Fibroblast of the aortic adventitia (primary cell): ENCODE results near the gene TPK1. TPM values are rescaled to one million over a fixed set of nuclear protein-coding genes. Genes with fewer than 3 reads are reported as not detected.
"Not testable (repeated sequence)": the region's sequence is repeated elsewhere in the genome, so short reads cannot be mapped to it uniquely, and the experiment has no call there.

Source experiments
- DNase-seq: peaks from one replicate; pipeline ENCODE4 v3.0.0-alpha.2; 2010; ENCODE audit warnings: low read depth
- H3K4me3 ChIP-seq: 2 replicates; pipeline ENCODE4 v1.5.1; 2011; ENCODE audit warnings: low read depth, mild to moderate bottlenecking, control low read depth, low read length, moderate library complexity
- total RNA-seq: library from RNA; depleted of rRNA; stranded (reverse); fragments of >200 nt; gene quantifications from 2 replicates; pipeline ENCODE4 v1.2.3, GENCODE V29; 2012; ENCODE audit warnings: low replicate concordance
- TF ChIP-seq, protein P1 (sequence below): IDR thresholded peaks from 2 replicates; pipeline ENCODE4 v1.5.1; 2011; ENCODE audit warnings: mild to moderate bottlenecking, low read length, control low read depth, inconsistent platforms; ENCODE audit not compliant: insufficient read depth

The TPK1 gene
- total RNA-seq, 1 donor: 7.6 TPM

DNA sequence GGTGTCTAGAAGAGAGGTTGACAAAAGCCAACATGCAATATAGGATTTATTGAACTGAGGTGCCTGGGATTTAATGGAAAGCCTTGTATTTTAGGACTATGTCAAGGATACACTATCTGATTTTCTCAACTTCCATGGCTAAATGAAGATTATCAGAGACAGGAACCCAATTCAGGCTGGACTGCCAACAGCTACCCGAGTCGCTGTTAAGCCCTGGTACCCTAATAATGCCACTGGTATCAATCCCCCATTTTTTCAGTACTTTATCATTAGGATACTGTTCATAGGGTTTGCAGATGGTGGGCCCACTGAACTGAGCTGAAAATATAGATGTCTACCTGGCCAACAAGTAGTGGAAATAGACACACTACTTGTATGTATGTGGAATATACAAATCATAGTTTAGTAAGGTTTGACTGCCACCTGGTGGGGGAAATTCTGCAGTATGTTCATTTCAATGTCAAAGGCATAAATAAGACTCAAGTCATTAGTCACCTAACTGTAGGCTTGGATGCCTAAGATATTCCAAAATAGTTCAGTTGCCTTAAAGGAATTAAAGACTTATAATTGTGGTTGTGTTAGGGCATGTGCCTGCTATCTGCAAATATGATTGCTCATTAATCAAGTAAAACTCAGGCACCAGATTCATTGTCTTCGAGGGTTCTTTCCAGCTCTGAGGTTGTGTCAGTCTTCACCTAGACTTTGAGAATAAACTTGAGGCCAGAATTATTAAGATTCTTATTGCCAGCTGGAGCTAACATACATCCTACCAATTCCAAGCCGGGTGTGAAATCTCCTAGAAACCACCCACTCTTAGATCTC, 398.3 kb downstream of the TPK1 start:
- no peak overlapping the region for H3K4me3 ChIP-seq
- TF ChIP-seq, protein P1, sequence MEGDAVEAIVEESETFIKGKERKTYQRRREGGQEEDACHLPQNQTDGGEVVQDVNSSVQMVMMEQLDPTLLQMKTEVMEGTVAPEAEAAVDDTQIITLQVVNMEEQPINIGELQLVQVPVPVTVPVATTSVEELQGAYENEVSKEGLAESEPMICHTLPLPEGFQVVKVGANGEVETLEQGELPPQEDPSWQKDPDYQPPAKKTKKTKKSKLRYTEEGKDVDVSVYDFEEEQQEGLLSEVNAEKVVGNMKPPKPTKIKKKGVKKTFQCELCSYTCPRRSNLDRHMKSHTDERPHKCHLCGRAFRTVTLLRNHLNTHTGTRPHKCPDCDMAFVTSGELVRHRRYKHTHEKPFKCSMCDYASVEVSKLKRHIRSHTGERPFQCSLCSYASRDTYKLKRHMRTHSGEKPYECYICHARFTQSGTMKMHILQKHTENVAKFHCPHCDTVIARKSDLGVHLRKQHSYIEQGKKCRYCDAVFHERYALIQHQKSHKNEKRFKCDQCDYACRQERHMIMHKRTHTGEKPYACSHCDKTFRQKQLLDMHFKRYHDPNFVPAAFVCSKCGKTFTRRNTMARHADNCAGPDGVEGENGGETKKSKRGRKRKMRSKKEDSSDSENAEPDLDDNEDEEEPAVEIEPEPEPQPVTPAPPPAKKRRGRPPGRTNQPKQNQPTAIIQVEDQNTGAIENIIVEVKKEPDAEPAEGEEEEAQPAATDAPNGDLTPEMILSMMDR: peak; percentile 45
- DNase-seq: peak; percentile 73

DNA sequence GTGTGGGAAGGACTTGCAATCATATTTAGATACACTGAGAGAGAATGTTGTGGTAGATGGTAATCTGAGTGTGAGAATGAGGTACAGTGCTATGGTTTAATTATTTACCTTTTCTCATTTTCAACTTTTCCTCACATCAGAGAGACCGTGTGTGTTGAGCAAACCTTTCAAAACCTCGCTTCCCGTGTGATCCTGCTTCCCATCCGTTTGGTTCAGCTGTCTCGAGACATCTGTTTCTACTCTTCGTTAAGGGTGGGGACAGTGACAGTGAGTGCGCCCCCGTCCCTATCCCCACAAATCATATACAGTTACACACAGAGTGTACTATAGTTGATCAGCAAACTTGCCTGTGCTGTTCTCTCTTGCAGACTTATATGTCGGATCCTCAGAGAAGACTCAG, 399.4 kb downstream of the TPK1 start:
- no peak overlapping the region for H3K4me3 ChIP-seq
- TF ChIP-seq, protein P1: no peak
- DNase-seq: no peak

DNA sequence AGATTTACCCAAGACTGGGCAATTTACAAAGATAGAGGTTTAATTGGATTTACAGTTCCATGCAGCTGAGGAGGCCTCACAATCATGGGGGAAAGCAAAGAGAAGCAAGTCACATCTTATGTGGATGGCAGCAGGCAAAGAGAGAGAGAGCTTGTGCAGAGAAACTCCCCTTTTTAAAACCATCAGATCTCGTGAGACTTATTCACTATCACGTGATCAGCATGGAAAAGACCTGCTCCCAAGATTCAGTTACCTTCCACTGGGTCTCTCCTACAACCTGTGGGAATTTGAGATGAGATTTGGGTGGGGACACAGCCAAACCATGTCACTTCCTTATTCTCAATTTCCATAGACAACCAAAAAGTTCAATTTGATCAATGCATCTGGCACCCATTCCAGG, 407.4 kb downstream of the TPK1 start:
- DNase-seq: no peak
- TF ChIP-seq, protein P1: no peak
- H3K4me3 ChIP-seq: no peak overlapping the region

DNA sequence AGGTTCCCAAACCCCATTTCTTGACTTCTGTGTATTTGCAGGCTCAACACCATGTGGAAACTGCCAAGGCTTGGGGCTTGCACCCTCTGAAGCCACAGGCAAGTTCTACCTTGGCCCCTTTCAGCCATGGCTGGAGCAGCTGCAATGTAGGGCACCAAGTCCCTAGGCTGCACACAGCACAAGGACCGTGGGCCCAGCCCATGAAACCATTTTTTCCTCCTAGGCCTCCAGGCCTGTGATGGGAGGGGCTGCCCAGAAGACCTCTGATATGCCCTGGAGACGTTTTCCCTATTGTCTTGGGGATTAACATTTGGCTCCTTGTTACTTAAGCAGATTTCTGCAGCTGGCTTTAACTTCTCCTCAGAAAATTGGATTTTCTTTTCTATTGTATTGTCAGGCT, 408.3 kb downstream of the TPK1 start:
- not testable (repeated sequence) for H3K4me3 ChIP-seq, DNase-seq

DNA sequence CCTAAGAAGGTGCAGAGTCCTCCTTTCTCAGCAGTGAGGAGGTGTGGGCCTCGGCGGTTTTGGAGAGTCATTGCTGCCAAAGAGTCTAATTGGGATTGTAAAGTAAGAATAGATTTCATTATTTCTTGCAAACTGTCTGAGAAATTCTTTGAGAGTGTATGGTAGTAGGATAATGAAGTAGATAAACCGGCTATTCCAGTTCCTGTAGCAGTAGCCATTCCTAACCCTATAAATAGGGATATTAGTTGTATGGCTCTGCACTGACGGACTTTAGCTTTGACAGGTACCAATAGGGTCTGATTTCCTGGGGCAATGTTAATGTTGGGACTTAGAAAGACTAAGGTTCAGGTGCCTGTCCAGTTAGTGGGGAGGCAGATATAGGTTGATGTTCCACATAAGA, 416.9 kb downstream of the TPK1 start:
- DNase-seq, H3K4me3 ChIP-seq: not testable (repeated sequence)

DNA sequence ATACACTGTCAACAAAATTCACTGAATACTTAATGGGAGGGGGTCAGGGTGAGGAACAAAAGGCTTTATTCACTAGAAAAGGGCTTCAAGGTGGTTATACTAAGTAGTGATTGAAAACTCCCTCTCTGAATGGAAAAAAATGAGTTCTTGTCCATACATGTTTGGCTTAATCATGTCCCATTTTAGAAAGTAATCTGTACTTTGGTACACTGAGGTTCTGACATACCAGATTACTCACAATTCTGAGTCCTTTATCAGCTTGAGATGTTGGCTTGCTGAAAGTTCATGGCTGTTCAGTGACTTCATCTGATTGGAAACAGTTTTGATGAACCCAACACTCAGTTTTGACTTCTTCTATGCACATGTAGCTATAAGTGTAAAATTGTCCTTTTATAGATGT, 419.5 kb downstream of the TPK1 start:
- H3K4me3 ChIP-seq: no peak overlapping the region
- DNase-seq: no peak
- TF ChIP-seq, protein P1: no peak

DNA sequence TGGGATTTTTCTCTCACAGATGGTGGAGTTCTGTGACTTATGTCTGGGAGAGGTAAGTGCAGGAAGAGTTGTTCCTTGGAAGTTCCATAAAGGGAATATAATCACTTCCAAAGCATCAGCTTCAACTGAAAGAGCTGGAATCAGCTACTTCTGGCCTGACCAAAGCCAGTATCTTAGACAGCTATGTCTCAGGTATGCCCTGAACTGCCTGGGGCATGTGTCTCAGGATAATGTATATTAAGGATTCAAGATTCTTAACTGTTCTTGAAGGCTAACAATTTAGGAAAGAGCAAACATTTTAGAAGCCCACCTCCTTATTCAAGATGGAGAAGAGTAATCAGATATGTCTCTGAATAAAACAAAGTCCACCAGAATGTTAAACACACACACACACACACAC, 420.0 kb downstream of the TPK1 start:
- DNase-seq: no peak
- H3K4me3 ChIP-seq: no peak overlapping the region
- TF ChIP-seq, protein P1: no peak

DNA sequence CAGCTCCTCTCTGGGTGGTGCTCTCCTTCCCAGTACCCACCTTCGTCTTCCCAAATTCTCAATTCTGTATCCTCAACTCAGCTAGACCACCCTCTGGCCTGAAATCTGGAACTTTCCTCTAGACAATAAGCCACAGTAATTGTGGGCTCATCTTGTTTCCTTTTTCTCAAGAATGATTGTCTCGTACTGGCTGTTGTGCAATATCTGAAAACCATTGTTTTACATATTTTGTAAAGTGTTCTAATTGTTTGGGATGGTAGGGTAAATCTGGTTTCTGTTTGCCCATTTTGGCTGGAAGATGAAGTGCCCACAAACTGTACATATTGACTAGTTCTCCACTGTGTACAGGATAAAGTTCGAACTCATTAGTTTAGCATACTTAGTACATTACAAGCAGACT, 421.0 kb downstream of the TPK1 start:
- no peak for DNase-seq
- TF ChIP-seq, protein P1: no peak
- no peak overlapping the region for H3K4me3 ChIP-seq
